ENCODE measurements around the gene NCOA3. TPM values are rescaled to one million over a fixed set of nuclear protein-coding genes. Genes with fewer than 3 reads are reported as not detected.

NCOA3 gene
- total and polyA plus RNA-seq, 8 donors, result 34.5 to 41.5 (median 38.2) TPM

- DNase-seq, result no peak
- H3K27me3 ChIP-seq, result no peaks in the 10 kb centered on the region
- no peak overlapping the region for H3K4me3 ChIP-seq
- peak overlapping the region in 1 of 2 donors; percentile 28 for H3K27ac ChIP-seq
- TF ChIP-seq CTCF (IDR thresholded peaks at IDR 0.05), result no peak
- no peak for ATAC-seq
- no peaks in the 10 kb centered on the region for H3K4me1 ChIP-seq
- intact Hi-C loops (cut with DNase I), result no loop called here
- no peaks in the 10 kb centered on the region for H3K36me3 ChIP-seq
- no peaks in the 10 kb centered on the region for H3K9me3 ChIP-seq
Observed at GRCh38 chr20:47479506-47479905, 22.2 kb upstream of the NCOA3 start.

DNA sequence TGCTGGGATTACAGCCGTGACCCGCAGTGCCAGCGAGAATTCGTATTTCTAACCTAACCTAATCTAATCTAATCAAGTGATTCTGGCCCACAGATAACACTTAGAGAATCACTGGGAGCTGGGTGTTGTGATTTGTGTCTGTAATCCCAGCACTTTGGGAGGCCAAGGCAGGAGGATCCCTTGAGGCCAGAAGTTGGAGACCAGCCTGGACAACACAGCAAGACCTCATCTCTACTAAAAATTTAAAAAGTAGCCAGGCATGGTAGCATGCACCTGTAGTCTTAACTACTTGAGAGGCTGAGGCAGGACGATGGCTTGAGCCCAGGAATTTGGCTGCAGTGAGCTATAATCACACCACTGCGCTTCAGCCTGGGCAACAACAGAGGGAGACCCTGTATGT, 21.4 kb upstream of the NCOA3 start:
- DNase-seq (no peak), ATAC-seq (no peak)
- no peak for TF ChIP-seq CTCF (IDR thresholded peaks at IDR 0.05)
- intact Hi-C loops (cut with DNase I), result no loop called here
- H3K4me1 ChIP-seq, result no peaks in the 10 kb centered on the region
- no peak overlapping the region for H3K4me3 ChIP-seq
- H3K27ac ChIP-seq, result no peak overlapping the region
- H3K36me3 ChIP-seq, result no peaks in the 10 kb centered on the region
- H3K27me3 ChIP-seq, result no peaks in the 10 kb centered on the region
- no peaks in the 10 kb centered on the region for H3K9me3 ChIP-seq

DNA sequence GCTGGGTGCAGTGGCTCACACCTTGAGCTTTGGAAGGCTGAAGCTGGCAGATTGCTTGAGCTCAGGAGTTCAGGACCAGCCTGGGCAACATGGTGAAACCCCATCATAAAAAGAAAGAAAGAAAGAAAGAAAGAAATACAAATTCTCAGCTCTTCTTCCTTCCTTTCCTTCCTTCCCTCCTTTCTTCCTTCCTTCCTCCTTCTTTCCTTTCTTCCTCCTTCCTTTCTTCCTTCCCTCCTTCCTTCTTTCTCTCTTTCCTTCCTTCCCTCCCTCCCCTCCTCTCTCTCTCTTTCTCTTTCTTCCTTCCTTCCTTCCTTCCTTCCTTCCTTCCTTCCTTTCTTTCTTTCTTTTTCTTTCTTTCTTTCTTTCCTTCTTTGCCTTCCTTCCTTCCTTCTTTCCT, 21.0 kb upstream of the NCOA3 start:
- intact Hi-C loops (cut with DNase I), result no loop called here
- Histone ChIP-seq H3K4me1 (no peaks in the 10 kb centered on the region), H3K27me3 (no peaks in the 10 kb centered on the region), H3K4me3 (no peak overlapping the region), H3K9me3 (no peaks in the 10 kb centered on the region), H3K27ac (no peak overlapping the region), H3K36me3 (no peaks in the 10 kb centered on the region)
- no peak for TF ChIP-seq CTCF (IDR thresholded peaks at IDR 0.05)
- ATAC-seq (no peak), DNase-seq (no peak)

GRCh38 chr20:47481330-47482216, 20.1 kb upstream of the NCOA3 start:
- ATAC-seq (no peak), DNase-seq (no peak)
- no peak overlapping the region for H3K4me3 ChIP-seq
- intact Hi-C loops (cut with DNase I), result no loop called here
- H3K36me3 ChIP-seq, result no peaks in the 10 kb centered on the region
- TF ChIP-seq CTCF (IDR thresholded peaks at IDR 0.05), result no peak
- H3K4me1 ChIP-seq, result no peaks in the 10 kb centered on the region
- no peak overlapping the region for H3K27ac ChIP-seq
- H3K27me3 ChIP-seq, result no peaks in the 10 kb centered on the region
- no peaks in the 10 kb centered on the region for H3K9me3 ChIP-seq

- H3K27ac ChIP-seq, result no peak overlapping the region
- intact Hi-C loops (cut with DNase I), result no loop called here
- DNase-seq (no peak), ATAC-seq (no peak)
- H3K4me3 ChIP-seq, result no peak overlapping the region
- no peaks in the 10 kb centered on the region for H3K9me3 ChIP-seq
- no peaks in the 10 kb centered on the region for H3K27me3 ChIP-seq
- H3K36me3 ChIP-seq, result no peaks in the 10 kb centered on the region
- no peak for TF ChIP-seq CTCF (IDR thresholded peaks at IDR 0.05)
- H3K4me1 ChIP-seq, result peaks cover 0 to 6% of the 10 kb centered on the region in 2 donors
Observed at GRCh38 chr20:47482705-47483104, 19.0 kb upstream of the NCOA3 start.
